GM23338 (cell line): ENCODE data around the gene TRAK1. TPM values are rescaled to one million over a fixed set of nuclear protein-coding genes. Genes with fewer than 3 reads are reported as not detected.

Experiments used
- ATAC-seq: fragments of 200-7000 bp; cut with Tn5 transposase; 3 replicates; pipeline ENCODE4 v1.9.1; 2020
- DNase-seq: peaks from one replicate; pipeline ENCODE4 v3.0.0-alpha.2; 2015; ENCODE audit warnings: low spot score
- H2AFZ ChIP-seq: fragments of 200-600 bp; sonication (generic); 2 replicates; pipeline ENCODE4 v1.8.0; 2016; ENCODE audit warnings: antibody characterized with exemption, mild to moderate bottlenecking, moderate library complexity
- H3F3A ChIP-seq: fragments of 200-600 bp; sonication (generic); replicated peaks from 2 replicates; pipeline ENCODE4 v1.8.0; 2017; ENCODE audit warnings: antibody characterized with exemption, mixed run types, low read depth
- H3K27ac ChIP-seq: fragments of 200-600 bp; sonication (generic); 2 replicates; pipeline ENCODE4 v1.6.1; 2016; ENCODE audit warnings: low read depth
- H3K27me3 ChIP-seq: fragments of 200-600 bp; sonication (generic); 2 replicates; pipeline ENCODE4 v1.8.0; 2016; ENCODE audit warnings: mild to moderate bottlenecking, mixed run types, moderate library complexity; ENCODE audit not compliant: insufficient read depth
- H3K36me3 ChIP-seq: fragments of 200-600 bp; sonication (generic); 2 replicates; pipeline ENCODE4 v1.8.0; 2016; ENCODE audit warnings: mild to moderate bottlenecking; ENCODE audit not compliant: insufficient read depth
- H3K4me1 ChIP-seq: fragments of 200-600 bp; sonication (generic); 2 replicates; pipeline ENCODE4 v1.8.0; 2016; ENCODE audit warnings: mild to moderate bottlenecking, moderate library complexity; ENCODE audit not compliant: insufficient read depth
- H3K4me2 ChIP-seq: fragments of 200-600 bp; sonication (generic); 2 replicates; pipeline ENCODE4 v1.7.1; 2017; ENCODE audit warnings: mixed run types
- H3K4me3 ChIP-seq: fragments of 200-600 bp; sonication (generic); 2 replicates; pipeline ENCODE4 v1.6.1; 2016; ENCODE audit warnings: mixed run types
- H3K79me2 ChIP-seq: fragments of 200-600 bp; sonication (generic); replicated peaks from 2 replicates; pipeline ENCODE4 v1.8.0; 2017; ENCODE audit warnings: mild to moderate bottlenecking; ENCODE audit not compliant: insufficient read depth
- H3K9me2 ChIP-seq: fragments of 200-600 bp; sonication (generic); 2 replicates; pipeline ENCODE4 v1.8.0; 2017; ENCODE audit not compliant: insufficient read depth
- H4K20me1 ChIP-seq: fragments of 200-600 bp; sonication (generic); replicated peaks from 2 replicates; pipeline ENCODE4 v1.8.0; 2017; ENCODE audit warnings: mild to moderate bottlenecking; ENCODE audit not compliant: insufficient read depth
- H3K27ac Mint-ChIP-seq: 2 replicates; pipeline ENCODE4 v1.8.0; 2020; ENCODE audit warnings: inconsistent platforms, mild to moderate bottlenecking, moderate library complexity, mixed read lengths
- H3K27me3 Mint-ChIP-seq: 3 replicates; pipeline ENCODE4 v1.8.0; 2022; ENCODE audit warnings: low read depth, mild to moderate bottlenecking, moderate library complexity, mixed read lengths, inconsistent platforms; ENCODE audit not compliant: insufficient read depth, poor library complexity
- H3K36me3 Mint-ChIP-seq: 3 replicates; pipeline ENCODE4 v1.8.0; 2021; ENCODE audit warnings: low read depth, mild to moderate bottlenecking, inconsistent platforms, moderate library complexity, mixed read lengths
- H3K4me1 Mint-ChIP-seq: 3 replicates; pipeline ENCODE4 v1.8.0; 2020; ENCODE audit warnings: mild to moderate bottlenecking, inconsistent platforms, mixed read lengths
- H3K4me3 Mint-ChIP-seq: 3 replicates; pipeline ENCODE4 v1.8.0; 2021; ENCODE audit warnings: moderate library complexity, mild to moderate bottlenecking, inconsistent platforms, mixed read lengths
- H3K9me3 Mint-ChIP-seq: 3 replicates; pipeline ENCODE4 v1.8.0; 2020; ENCODE audit warnings: moderate library complexity, mild to moderate bottlenecking, inconsistent platforms, mixed read lengths
- CREB1 ChIP-seq: fragments of 250-450 bp; sonication (Bioruptor Pico); IDR thresholded peaks from 2 replicates; pipeline ENCODE4 v1.5.0; 2020; ENCODE audit warnings: low read depth, mild to moderate bottlenecking, moderate library complexity
- NANOG ChIP-seq: IDR thresholded peaks from 2 replicates; pipeline ENCODE4 v1.6.1; 2016; ENCODE audit warnings: antibody characterized with exemption, borderline replicate concordance
- polyA plus RNA-seq: library from polyadenylated mRNA; unstranded; fragments of >200 nt; fragmentation: Nextera tagmentation; extraction: Ambion mirVana; gene quantifications from 2 replicates; pipeline ENCODE4 v1.2.1, GENCODE V29; 2016
- total RNA-seq: library from RNA; depleted of rRNA; stranded (reverse); fragments of >200 nt; shearing (Covaris generic); gene quantifications from 2 replicates; pipeline ENCODE4 v1.2.3, GENCODE V29; 2014
- TF ChIP-seq, protein P1 (sequence below): fragments of 250-450 bp; sonication (Bioruptor Pico); IDR thresholded peaks from 2 replicates; pipeline ENCODE4 v1.5.0; 2020; ENCODE audit warnings: mild to moderate bottlenecking, moderate library complexity
- TF ChIP-seq, protein P2 (sequence below), 2 experiments: fragments of 200-600 bp in 1 of 2; sonication (generic) in 1 of 2; conservative IDR thresholded peaks; 2 replicates each; pipeline versions ENCODE4 v1.5.1 to v1.6.1; 2016 to 2017; ENCODE audit warnings: antibody characterized with exemption in 2 of 2, low read depth in 2 of 2, mild to moderate bottlenecking in 2 of 2, moderate library complexity in 1 of 2

The TRAK1 gene
- total and polyA plus RNA-seq, 2 experiments from 2014 or later = 13.4 to 47.4 TPM

DNA sequence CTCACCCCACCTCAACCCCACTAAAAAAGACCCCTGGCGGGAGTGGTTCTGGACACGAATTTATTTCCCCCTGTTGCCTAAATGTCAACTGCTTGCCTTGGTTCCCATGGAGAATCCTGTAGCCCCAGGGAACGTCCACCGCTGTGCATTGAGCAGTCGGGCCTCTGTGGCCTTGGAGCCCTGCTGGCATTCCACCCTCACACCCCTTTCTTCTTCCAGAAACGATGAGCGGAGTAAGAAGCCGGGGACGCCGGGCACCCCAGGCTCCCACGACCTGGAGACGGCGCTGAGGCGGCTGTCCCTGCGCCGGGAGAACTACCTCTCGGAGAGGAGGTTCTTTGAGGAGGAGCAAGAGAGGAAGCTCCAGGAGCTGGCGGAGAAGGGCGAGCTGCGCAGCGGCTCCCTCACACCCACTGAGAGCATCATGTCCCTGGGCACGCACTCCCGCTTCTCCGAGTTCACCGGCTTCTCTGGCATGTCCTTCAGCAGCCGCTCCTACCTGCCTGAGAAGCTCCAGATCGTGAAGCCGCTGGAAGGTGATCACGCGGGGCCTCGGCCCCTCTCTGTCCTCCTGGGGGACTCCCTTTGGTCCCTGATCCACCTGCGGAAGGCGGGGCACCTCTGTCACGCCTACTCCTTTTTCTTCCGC, 111.2 kb downstream of the TRAK1 start (continued):
- TF ChIP-seq, protein P1, sequence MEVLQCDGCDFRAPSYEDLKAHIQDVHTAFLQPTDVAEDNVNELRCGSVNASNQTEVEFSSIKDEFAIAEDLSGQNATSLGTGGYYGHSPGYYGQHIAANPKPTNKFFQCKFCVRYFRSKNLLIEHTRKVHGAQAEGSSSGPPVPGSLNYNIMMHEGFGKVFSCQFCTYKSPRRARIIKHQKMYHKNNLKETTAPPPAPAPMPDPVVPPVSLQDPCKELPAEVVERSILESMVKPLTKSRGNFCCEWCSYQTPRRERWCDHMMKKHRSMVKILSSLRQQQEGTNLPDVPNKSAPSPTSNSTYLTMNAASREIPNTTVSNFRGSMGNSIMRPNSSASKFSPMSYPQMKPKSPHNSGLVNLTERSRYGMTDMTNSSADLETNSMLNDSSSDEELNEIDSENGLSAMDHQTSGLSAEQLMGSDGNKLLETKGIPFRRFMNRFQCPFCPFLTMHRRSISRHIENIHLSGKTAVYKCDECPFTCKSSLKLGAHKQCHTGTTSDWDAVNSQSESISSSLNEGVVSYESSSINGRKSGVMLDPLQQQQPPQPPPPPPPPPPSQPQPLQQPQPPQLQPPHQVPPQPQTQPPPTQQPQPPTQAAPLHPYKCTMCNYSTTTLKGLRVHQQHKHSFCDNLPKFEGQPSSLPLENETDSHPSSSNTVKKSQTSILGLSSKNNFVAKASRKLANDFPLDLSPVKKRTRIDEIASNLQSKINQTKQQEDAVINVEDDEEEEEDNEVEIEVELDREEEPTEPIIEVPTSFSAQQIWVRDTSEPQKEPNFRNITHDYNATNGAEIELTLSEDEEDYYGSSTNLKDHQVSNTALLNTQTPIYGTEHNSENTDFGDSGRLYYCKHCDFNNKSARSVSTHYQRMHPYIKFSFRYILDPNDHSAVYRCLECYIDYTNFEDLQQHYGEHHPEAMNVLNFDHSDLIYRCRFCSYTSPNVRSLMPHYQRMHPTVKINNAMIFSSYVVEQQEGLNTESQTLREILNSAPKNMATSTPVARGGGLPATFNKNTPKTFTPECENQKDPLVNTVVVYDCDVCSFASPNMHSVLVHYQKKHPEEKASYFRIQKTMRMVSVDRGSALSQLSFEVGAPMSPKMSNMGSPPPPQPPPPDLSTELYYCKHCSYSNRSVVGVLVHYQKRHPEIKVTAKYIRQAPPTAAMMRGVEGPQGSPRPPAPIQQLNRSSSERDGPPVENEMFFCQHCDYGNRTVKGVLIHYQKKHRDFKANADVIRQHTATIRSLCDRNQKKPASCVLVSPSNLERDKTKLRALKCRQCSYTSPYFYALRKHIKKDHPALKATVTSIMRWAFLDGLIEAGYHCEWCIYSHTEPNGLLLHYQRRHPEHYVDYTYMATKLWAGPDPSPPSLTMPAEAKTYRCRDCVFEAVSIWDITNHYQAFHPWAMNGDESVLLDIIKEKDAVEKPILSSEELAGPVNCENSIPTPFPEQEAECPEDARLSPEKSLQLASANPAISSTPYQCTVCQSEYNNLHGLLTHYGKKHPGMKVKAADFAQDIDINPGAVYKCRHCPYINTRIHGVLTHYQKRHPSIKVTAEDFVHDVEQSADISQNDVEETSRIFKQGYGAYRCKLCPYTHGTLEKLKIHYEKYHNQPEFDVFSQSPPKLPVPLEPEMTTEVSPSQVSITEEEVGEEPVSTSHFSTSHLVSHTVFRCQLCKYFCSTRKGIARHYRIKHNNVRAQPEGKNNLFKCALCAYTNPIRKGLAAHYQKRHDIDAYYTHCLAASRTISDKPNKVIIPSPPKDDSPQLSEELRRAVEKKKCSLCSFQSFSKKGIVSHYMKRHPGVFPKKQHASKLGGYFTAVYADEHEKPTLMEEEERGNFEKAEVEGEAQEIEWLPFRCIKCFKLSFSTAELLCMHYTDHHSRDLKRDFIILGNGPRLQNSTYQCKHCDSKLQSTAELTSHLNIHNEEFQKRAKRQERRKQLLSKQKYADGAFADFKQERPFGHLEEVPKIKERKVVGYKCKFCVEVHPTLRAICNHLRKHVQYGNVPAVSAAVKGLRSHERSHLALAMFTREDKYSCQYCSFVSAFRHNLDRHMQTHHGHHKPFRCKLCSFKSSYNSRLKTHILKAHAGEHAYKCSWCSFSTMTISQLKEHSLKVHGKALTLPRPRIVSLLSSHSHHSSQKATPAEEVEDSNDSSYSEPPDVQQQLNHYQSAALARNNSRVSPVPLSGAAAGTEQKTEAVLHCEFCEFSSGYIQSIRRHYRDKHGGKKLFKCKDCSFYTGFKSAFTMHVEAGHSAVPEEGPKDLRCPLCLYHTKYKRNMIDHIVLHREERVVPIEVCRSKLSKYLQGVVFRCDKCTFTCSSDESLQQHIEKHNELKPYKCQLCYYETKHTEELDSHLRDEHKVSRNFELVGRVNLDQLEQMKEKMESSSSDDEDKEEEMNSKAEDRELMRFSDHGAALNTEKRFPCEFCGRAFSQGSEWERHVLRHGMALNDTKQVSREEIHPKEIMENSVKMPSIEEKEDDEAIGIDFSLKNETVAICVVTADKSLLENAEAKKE = no peak
- TF ChIP-seq NANOG (no peak), CREB1 (CRISPR knock-in tag) (no peak)

DNA sequence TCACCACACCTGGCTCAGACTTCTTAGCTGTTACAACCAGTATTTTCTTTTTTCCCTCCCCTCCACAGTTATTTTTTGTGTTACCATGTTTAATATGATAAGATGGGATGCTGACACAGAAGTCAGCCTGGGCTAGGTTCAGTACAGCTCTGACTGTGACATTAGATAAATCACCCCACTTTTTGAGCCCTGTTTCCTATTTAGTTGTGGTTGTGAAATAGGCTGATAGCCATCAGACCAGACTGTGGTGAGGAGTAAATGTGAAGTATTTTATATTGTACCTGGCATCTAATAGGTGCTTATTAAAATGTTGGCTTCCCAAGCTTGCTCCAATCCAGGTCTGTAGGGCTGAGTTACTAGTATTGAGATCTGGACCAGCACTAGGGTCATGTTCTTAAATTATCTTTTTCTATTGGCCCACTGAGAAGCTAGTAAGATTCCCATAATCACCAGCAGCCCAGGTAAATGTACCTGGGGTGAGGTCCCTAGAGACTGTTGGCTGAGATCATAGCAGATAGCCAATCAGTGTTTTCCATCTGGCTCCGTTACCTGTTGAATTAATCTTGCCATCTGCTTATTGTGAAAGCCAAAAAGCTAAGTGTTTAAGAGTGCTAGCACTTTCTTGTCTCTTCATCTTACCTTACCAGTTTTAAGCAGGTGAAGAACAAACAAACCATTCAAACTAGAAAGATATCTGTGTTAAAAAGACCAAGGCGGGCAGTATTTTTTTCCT, 113.9 kb downstream of the TRAK1 start:
- Mint-ChIP-seq H3K27me3 (peaks cover 6% of the 10 kb centered on the region), H3K4me3 (no peak overlapping the region), H3K36me3 (peaks cover 43% of the 10 kb centered on the region), H3K4me1 (peaks cover 9% of the 10 kb centered on the region; the same call in 2 of the 3 replicates), H3K27ac (no peak overlapping the region), H3K9me3 (no peaks in the 10 kb centered on the region; the same call in 2 of the 3 replicates)
- Histone ChIP-seq H3K4me3 (no peak overlapping the region), H3K4me2 (no peak overlapping the region), H3F3A (no peaks in the 10 kb centered on the region), H3K9me2 (peaks cover 4% of the 10 kb centered on the region; the same call in 1 of the 2 replicates), H3K4me1 (no peaks in the 10 kb centered on the region), H3K36me3 (0 out of 2 replicates have a peak, but pooled peaks cover 11% of the 10 kb centered on the region), H3K27ac (no peak overlapping the region), H4K20me1 (no peaks in the 10 kb centered on the region; the same call in 1 of the 2 replicates), H3K79me2 (no peaks in the 10 kb centered on the region), H2AFZ (no peak overlapping the region), H3K27me3 (no peaks in the 10 kb centered on the region)
- ATAC-seq (no peak), DNase-seq (no peak)
- TF ChIP-seq, protein P2, sequence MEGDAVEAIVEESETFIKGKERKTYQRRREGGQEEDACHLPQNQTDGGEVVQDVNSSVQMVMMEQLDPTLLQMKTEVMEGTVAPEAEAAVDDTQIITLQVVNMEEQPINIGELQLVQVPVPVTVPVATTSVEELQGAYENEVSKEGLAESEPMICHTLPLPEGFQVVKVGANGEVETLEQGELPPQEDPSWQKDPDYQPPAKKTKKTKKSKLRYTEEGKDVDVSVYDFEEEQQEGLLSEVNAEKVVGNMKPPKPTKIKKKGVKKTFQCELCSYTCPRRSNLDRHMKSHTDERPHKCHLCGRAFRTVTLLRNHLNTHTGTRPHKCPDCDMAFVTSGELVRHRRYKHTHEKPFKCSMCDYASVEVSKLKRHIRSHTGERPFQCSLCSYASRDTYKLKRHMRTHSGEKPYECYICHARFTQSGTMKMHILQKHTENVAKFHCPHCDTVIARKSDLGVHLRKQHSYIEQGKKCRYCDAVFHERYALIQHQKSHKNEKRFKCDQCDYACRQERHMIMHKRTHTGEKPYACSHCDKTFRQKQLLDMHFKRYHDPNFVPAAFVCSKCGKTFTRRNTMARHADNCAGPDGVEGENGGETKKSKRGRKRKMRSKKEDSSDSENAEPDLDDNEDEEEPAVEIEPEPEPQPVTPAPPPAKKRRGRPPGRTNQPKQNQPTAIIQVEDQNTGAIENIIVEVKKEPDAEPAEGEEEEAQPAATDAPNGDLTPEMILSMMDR (conservative IDR thresholded peaks at IDR 0.05; ENCODE audit: low read depth in 2 of 2) = no peak
